Osteocyte (in vitro differentiated cells): ENCODE results near the gene TRIP11. TPM values are rescaled to one million over a fixed set of nuclear protein-coding genes. Genes with fewer than 3 reads are reported as not detected.
"Not testable (repeated sequence)": the region's sequence is repeated elsewhere in the genome, so short reads cannot be mapped to it uniquely, and the experiment has no call there.

ENCODE experiments used
- DNase-seq: peaks from one replicate; pipeline ENCODE4 v3.0.0; 2021; ENCODE audit warnings: mixed read lengths; ENCODE audit not compliant: unreplicated experiment; ENCODE audit errors: extremely low spot score
- H3K27ac Mint-ChIP-seq: one replicate; pipeline ENCODE4 v1.8.0; 2021; ENCODE audit warnings: mild to moderate bottlenecking, mixed read lengths; ENCODE audit not compliant: unreplicated experiment
- H3K27me3 Mint-ChIP-seq: one replicate; pipeline ENCODE4 v1.8.0; 2021; ENCODE audit warnings: mixed read lengths; ENCODE audit not compliant: unreplicated experiment
- H3K36me3 Mint-ChIP-seq: one replicate; pipeline ENCODE4 v1.8.0; 2021; ENCODE audit warnings: mixed read lengths; ENCODE audit not compliant: unreplicated experiment
- H3K4me1 Mint-ChIP-seq: one replicate; pipeline ENCODE4 v1.8.0; 2021; ENCODE audit warnings: mixed read lengths; ENCODE audit not compliant: unreplicated experiment
- H3K4me3 Mint-ChIP-seq: one replicate; pipeline ENCODE4 v1.8.0; 2021; ENCODE audit warnings: mild to moderate bottlenecking, moderate library complexity, mixed read lengths; ENCODE audit not compliant: unreplicated experiment
- H3K9me3 Mint-ChIP-seq: one replicate; pipeline ENCODE4 v1.8.0; 2021; ENCODE audit warnings: mixed read lengths; ENCODE audit not compliant: unreplicated experiment
- CTCF ChIP-seq: fragments of 200-600 bp; sonication (generic); IDR thresholded peaks from 2 replicates; pipeline ENCODE4 v1.5.0; 2021; ENCODE audit warnings: antibody characterized with exemption, mild to moderate bottlenecking, moderate library complexity
- total RNA-seq: library from RNA; stranded (reverse); gene quantifications from 2 replicates; pipeline ENCODE4 v1.2.1, GENCODE V29; 2021

Gene TRIP11
- total RNA-seq, 1 donor from 2014 or later = 75.1 TPM

- Mint-ChIP-seq H3K36me3 (peaks cover 18% of the 10 kb centered on the region), H3K4me3 (no peak overlapping the region), H3K27me3 (no peaks in the 10 kb centered on the region), H3K27ac (no peak overlapping the region), H3K4me1 (no peaks in the 10 kb centered on the region), H3K9me3 (peaks cover 16% of the 10 kb centered on the region)
- no peak for DNase-seq
- TF ChIP-seq CTCF = no peak
These were observed 9.9 kb upstream of the TRIP11 start for GRCh38 chr14:92049781-92050180.

GRCh38 chr14:92049221-92049620, 9.4 kb upstream of the TRIP11 start:
- DNase-seq = peak; percentile 73
- not testable (repeated sequence) for H3K27ac Mint-ChIP-seq, H3K4me1 Mint-ChIP-seq, H3K27me3 Mint-ChIP-seq, H3K4me3 Mint-ChIP-seq
- H3K9me3 Mint-ChIP-seq = peaks cover 16% of the 10 kb centered on the region
- H3K36me3 Mint-ChIP-seq = peaks cover 18% of the 10 kb centered on the region

- Mint-ChIP-seq H3K9me3 (peaks cover 16% of the 10 kb centered on the region), H3K36me3 (peaks cover 18% of the 10 kb centered on the region)
- H3K4me1 Mint-ChIP-seq, DNase-seq, H3K27ac Mint-ChIP-seq, H3K4me3 Mint-ChIP-seq, H3K27me3 Mint-ChIP-seq: not testable (repeated sequence)
These were observed 6.0 kb upstream of the TRIP11 start for GRCh38 chr14:92045904-92046303.

- peak overlapping the region; percentile 27 for H3K27ac Mint-ChIP-seq
- DNase-seq, H3K9me3 Mint-ChIP-seq, H3K27me3 Mint-ChIP-seq, H3K36me3 Mint-ChIP-seq, H3K4me3 Mint-ChIP-seq: not testable (repeated sequence)
- peaks cover 25% of the 10 kb centered on the region for H3K4me1 Mint-ChIP-seq
These were observed 1.9 kb upstream of the TRIP11 start for GRCh38 chr14:92041766-92042165.

- H3K27me3 Mint-ChIP-seq = no peaks in the 10 kb centered on the region
- peaks cover 28% of the 10 kb centered on the region for H3K4me1 Mint-ChIP-seq
- peak overlapping the region; percentile 99 for H3K27ac Mint-ChIP-seq
- no peak for TF ChIP-seq CTCF
- H3K4me3 Mint-ChIP-seq = no peak overlapping the region
- no peaks in the 10 kb centered on the region for H3K9me3 Mint-ChIP-seq
- H3K36me3 Mint-ChIP-seq = peaks cover 3% of the 10 kb centered on the region
- DNase-seq = no peak
These were observed 1.3 kb upstream of the TRIP11 start for GRCh38 chr14:92041203-92041602.

- no peaks in the 10 kb centered on the region for H3K9me3 Mint-ChIP-seq
- H3K27ac Mint-ChIP-seq = peak overlapping the region; percentile 99
- H3K27me3 Mint-ChIP-seq = no peaks in the 10 kb centered on the region
- TF ChIP-seq CTCF = no peak
- peaks cover 32% of the 10 kb centered on the region for H3K4me1 Mint-ChIP-seq
- peak; percentile 15 for DNase-seq
- H3K4me3 Mint-ChIP-seq = peak overlapping the region; percentile 99
- H3K36me3 Mint-ChIP-seq = peaks cover 3% of the 10 kb centered on the region
These were observed 682 bp upstream of the TRIP11 start for GRCh38 chr14:92040431-92041051.
